IPS-18a (cell line): ENCODE measurements around the gene CD44.

Experiments used
- H3K27ac ChIP-seq: one replicate; pipeline ENCODE4 v1.5.1; 2013; ENCODE audit warnings: low read length
- H3K27me3 ChIP-seq: one replicate; pipeline ENCODE4 v1.6.1; 2013; ENCODE audit warnings: mild to moderate bottlenecking, low read length; ENCODE audit not compliant: control insufficient read depth, insufficient read depth
- H3K36me3 ChIP-seq: one replicate; pipeline ENCODE4 v1.6.1; 2013; ENCODE audit warnings: low read depth, low read length; ENCODE audit not compliant: control insufficient read depth
- H3K4me1 ChIP-seq: one replicate; pipeline ENCODE4 v1.6.1; 2013; ENCODE audit warnings: low read depth, low read length; ENCODE audit not compliant: control insufficient read depth
- H3K4me3 ChIP-seq: one replicate; pipeline ENCODE4 v1.5.1; 2013; ENCODE audit warnings: low read length
- H3K9ac ChIP-seq: one replicate; pipeline ENCODE4 v1.6.1; 2013; ENCODE audit warnings: mild to moderate bottlenecking, low read length, moderate library complexity
- H3K9me3 ChIP-seq: one replicate; pipeline ENCODE4 v1.6.1; 2013; ENCODE audit warnings: low read depth, low read length; ENCODE audit not compliant: control insufficient read depth

CD44 gene

GRCh38 chr11:35173011-35173511, 34.1 kb downstream of the CD44 start:
- H3K4me1 ChIP-seq: peaks cover 17% of the 10 kb centered on the region
- H3K4me3 ChIP-seq: no peak overlapping the region

GRCh38 chr11:35173616-35174566, 34.9 kb downstream of the CD44 start:
- no peaks in the 10 kb centered on the region for H3K36me3 ChIP-seq
- H3K27me3 ChIP-seq: no peaks in the 10 kb centered on the region
- H3K4me3 ChIP-seq: no peak overlapping the region
- H3K9me3 ChIP-seq: no peaks in the 10 kb centered on the region
- peaks cover 17% of the 10 kb centered on the region for H3K4me1 ChIP-seq
- H3K27ac ChIP-seq: no peak overlapping the region
- H3K9ac ChIP-seq: no peak overlapping the region

More at GRCh38 chr11:35173011-35173511, 34.1 kb downstream of the CD44 start:
- no peaks in the 10 kb centered on the region for H3K27me3 ChIP-seq
- no peak overlapping the region for H3K9ac ChIP-seq
- H3K36me3 ChIP-seq: no peaks in the 10 kb centered on the region
- H3K27ac ChIP-seq: no peak overlapping the region
- no peaks in the 10 kb centered on the region for H3K9me3 ChIP-seq

DNA sequence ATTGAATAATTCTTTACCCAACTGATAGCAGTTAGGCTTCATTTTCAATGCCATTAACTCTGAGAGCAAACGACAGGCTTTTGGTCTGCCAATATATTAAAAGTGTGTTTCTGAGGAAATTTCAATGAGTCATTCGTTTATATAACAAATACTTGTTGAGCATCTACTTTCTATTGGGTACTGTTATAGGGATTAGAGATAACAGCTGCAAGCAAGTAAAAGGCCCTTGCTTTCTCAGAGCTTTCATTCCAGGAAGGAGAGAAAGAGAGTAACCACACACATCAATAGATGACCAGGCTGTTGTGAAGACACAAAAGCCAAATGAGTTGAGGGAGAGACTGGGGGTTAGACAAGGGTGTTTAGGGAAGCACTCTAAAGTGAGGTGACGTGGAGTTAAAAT, 35.7 kb downstream of the CD44 start:
- Histone ChIP-seq H3K9me3 (no peaks in the 10 kb centered on the region), H3K9ac (no peak overlapping the region), H3K27ac (no peak overlapping the region), H3K36me3 (no peaks in the 10 kb centered on the region), H3K27me3 (no peaks in the 10 kb centered on the region), H3K4me1 (peaks cover 21% of the 10 kb centered on the region), H3K4me3 (no peak overlapping the region)

DNA sequence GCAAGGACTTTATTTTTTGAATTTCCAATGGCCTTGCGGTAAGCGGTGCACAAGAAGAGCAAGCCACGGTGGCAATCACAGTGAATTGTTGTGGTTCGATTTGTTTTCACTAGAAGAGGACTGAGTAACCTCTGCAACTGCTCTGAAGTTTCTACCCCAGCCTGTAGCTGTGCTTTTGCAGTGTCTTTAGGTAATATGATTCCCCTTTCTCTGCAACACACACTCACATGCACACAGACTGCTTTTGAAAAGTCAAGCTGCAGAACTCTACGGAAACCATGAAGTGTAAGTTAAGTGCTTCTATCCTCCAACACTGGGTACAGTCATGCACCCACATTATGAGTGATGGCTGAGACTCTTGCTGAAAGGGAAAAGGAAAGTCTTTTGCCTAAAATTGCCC, 38.4 kb downstream of the CD44 start:
- Histone ChIP-seq H3K9ac (no peak overlapping the region), H3K36me3 (no peaks in the 10 kb centered on the region), H3K4me3 (no peak overlapping the region), H3K9me3 (no peaks in the 10 kb centered on the region), H3K27ac (no peak overlapping the region), H3K27me3 (no peaks in the 10 kb centered on the region), H3K4me1 (peaks cover 29% of the 10 kb centered on the region)

DNA sequence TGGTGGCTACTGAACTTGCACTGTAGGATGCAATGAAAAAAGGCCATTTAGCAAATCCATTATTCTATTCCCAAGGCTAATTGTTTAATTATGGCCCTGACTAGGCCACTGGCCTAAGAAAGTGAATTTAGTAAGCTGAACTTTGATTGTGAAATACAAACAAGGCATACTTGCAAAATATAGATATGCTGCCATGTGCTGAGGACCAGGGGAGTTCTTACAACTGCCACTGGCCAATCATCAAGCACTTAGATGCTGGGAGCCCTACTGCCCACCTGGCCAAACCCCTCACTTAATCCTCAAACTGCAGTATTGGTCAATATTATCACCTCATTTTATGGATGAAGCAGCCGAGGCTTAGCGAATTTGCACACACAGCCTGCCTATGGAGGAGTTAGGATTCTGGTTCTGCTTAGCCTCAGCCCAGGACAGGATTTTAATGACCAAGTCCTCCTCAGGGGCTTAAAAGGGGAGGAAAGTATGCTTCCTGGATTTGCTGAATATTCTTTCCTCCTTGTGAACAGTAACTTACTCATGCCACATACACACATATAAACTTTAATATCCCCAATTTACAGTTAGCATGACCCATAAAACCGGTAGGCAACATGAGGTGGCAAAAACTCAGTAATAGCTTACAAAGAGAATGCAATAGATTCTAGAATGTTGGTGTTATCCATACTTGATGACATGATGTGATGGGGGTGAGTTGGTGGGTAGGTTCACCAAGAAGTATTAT, 39.3 kb downstream of the CD44 start:
- H3K9ac ChIP-seq: no peak overlapping the region
- no peak overlapping the region for H3K4me3 ChIP-seq
- peaks cover 23% of the 10 kb centered on the region for H3K4me1 ChIP-seq
- H3K36me3 ChIP-seq: no peaks in the 10 kb centered on the region
- no peaks in the 10 kb centered on the region for H3K27me3 ChIP-seq
- H3K27ac ChIP-seq: no peak overlapping the region
- no peaks in the 10 kb centered on the region for H3K9me3 ChIP-seq

DNA sequence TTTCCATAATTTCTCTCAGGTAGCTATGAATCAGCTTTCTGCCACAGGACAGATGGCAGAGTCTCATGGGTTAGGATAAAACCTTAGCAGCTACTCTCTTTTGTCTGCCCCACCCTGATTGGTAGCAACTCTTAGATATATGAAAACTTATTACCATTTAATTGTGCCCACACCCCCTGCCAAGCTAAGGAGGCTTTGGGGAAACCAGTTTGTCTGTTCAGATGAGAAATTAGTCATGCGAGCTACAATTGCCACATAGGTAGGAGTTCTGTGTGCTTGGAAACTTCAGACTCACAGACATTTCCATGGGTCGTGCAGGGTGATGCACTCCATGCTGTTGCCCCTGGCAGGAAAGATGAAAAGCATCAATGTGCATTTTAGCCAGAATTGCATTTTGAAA, 39.9 kb downstream of the CD44 start:
- Histone ChIP-seq H3K27me3 (no peaks in the 10 kb centered on the region), H3K4me1 (peaks cover 16% of the 10 kb centered on the region), H3K27ac (no peak overlapping the region), H3K36me3 (no peaks in the 10 kb centered on the region), H3K4me3 (no peak overlapping the region), H3K9me3 (no peaks in the 10 kb centered on the region), H3K9ac (no peak overlapping the region)

- Histone ChIP-seq H3K4me1 (peaks cover 13% of the 10 kb centered on the region), H3K27ac (no peak overlapping the region), H3K9ac (no peak overlapping the region), H3K4me3 (no peak overlapping the region), H3K36me3 (no peaks in the 10 kb centered on the region), H3K27me3 (no peaks in the 10 kb centered on the region), H3K9me3 (no peaks in the 10 kb centered on the region)
Measured at GRCh38 chr11:35179466-35180135, 40.6 kb downstream of the CD44 start.

DNA sequence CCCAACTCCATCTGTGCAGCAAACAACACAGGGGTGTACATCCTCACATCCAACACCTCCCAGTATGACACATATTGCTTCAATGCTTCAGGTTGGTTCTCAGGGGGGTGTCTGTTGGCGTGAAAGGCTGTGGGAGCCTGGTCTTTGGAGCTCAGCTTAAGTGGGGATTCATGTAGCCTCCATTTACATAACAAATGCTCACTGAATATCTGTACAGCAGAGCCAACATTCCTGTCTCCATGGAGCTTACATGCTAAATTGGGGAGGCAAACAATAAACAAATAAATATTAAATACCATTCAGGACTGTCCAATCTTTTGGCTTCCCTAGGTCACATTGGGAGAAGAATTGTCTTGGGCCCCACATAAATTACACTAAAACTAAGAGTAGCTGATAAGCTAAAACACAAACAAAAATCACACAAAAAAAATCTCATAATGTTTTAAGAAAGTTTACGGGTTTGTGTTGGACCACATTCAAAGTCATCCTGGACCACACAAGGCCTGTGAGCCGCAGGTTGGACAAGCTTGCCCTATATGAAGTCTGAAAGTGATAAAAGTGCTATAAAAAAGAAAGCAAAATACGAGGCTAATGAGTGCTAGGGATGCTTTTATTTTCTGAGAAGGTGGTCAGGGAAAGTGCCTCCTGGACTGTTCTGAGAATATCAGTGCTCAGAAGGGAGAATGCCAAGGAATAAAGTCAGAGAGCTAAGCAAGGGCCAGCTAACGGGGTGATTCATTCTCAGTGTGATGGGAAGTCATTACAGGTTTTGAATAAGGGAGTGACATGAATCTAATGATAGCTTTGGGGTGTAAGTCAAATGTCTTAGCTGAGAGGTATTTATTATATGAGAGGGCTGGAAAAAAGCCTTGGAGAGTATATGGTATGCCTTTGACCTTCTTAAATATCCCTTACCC, 41.6 kb downstream of the CD44 start:
- Histone ChIP-seq H3K27ac (no peak overlapping the region), H3K9ac (no peak overlapping the region), H3K4me1 (peaks cover 13% of the 10 kb centered on the region), H3K36me3 (no peaks in the 10 kb centered on the region), H3K4me3 (no peak overlapping the region), H3K27me3 (no peaks in the 10 kb centered on the region), H3K9me3 (no peaks in the 10 kb centered on the region)

DNA sequence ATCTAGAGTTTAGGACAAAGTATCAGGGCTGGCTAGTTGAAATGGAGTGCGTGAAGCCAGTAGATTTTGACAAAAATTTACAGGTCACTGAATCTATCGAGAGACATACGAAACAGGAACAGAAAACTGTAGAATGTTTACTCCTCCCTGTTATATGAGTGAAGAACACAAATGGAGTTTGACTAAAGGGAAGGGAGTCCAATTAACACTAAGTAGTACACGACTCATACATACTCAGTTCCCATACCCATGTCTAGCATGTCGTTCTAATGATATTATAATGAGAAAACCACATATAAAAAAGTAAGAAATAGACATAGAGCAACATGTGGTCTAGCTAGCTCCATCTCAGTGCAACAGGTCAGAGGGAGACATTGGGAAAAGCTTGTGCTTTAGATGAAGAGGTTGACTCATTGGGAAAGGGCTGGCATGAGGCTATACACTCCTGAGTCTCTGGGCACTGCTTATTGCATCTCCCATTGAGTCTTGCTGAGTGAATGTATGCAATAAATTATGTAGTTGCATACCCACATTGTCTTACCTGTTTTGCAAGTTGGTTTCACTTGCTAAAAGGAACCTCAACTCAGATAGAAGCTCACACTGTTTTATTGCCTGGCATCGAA, 43.5 kb downstream of the CD44 start:
- no peak overlapping the region for H3K9ac ChIP-seq
- no peaks in the 10 kb centered on the region for H3K9me3 ChIP-seq
- no peaks in the 10 kb centered on the region for H3K36me3 ChIP-seq
- H3K27me3 ChIP-seq: no peaks in the 10 kb centered on the region
- no peak overlapping the region for H3K27ac ChIP-seq
- peaks cover 13% of the 10 kb centered on the region for H3K4me1 ChIP-seq
- H3K4me3 ChIP-seq: no peak overlapping the region

GRCh38 chr11:35183326-35183925, 44.5 kb downstream of the CD44 start:
- Histone ChIP-seq H3K27me3 (no peaks in the 10 kb centered on the region), H3K4me1 (peaks cover 13% of the 10 kb centered on the region), H3K9me3 (no peaks in the 10 kb centered on the region), H3K9ac (no peak overlapping the region), H3K27ac (no peak overlapping the region), H3K36me3 (no peaks in the 10 kb centered on the region), H3K4me3 (no peak overlapping the region)
